Occipital lobe (tissue), 2 donors: Measurements from ENCODE around the gene PKM. TPM values are rescaled to one million over a fixed set of nuclear protein-coding genes. Genes with fewer than 3 reads are reported as not detected.
"Not testable (repeated sequence)": the region's sequence is repeated elsewhere in the genome, so short reads cannot be mapped to it uniquely, and the experiment has no call there.

Experiments used
- DNase-seq: peaks from one replicate; lab custom pipeline; 2025; lab: John Stamatoyannopoulos, UW
- total RNA-seq: library from RNA; depleted of rRNA; stranded (reverse); fragments of >200 nt; gene quantifications from one replicate; pipeline ENCODE4 v1.2.3, GENCODE V29; 2014

Gene PKM
- total RNA-seq: 258 TPM

DNA sequence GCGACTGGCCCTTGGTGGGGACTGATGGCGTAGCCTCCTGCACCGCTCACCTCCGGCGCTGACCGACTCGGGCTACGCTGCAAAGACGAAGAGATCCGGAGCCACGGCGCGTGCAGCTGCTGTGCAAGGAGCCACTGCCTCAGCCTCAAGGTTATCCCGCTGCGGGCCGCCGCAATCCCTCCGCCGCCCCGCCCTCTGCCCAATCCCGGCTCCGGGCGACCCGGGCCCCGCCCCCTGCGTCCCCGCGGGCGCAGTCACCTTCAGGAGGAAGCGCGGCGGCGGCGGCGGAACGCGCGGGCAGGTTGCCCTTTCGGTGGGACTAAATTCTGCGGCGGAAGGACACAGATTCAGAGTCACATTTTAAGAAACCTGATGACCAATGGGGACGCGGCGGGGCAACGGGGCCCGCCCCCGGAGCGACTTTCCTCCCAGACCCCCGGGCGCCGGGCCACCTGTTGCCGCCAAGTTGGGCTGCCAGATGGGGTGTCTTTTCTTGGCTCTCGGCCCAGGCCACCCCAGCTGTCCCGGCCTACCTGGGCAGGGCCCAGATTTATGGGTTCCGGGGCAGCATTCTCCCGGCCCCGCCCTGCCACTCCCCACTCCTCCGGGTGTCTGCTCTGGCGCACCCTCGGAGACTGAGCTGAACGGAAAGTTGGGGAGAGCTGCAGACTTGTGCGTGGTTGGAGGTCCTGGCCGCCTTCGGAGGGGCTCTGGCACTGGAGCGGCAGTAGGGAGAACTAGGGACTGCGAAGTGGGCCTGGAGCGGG is at the start of gene PKM:
PKM (minus strand) TSS at position 125 of the 767 bp plus-strand sequence. CDS start 12,093 bp downstream, outside the sequence.
- peak; percentile 86 for DNase-seq

GRCh38 chr15:72280751-72281150 is 49.8 kb upstream of the PKM start:
- DNase-seq: no peak

- DNase-seq: no peak
Observed at GRCh38 chr15:72278737-72279136, 47.7 kb upstream of the PKM start.

GRCh38 chr15:72276326-72276700 is 45.3 kb upstream of the PKM start:
- DNase-seq: no peak

GRCh38 chr15:72275635-72276325 is 44.8 kb upstream of the PKM start:
- DNase-seq: not testable (repeated sequence)

GRCh38 chr15:72272997-72273352 is 42.0 kb upstream of the PKM start:
- no peak for DNase-seq

DNA sequence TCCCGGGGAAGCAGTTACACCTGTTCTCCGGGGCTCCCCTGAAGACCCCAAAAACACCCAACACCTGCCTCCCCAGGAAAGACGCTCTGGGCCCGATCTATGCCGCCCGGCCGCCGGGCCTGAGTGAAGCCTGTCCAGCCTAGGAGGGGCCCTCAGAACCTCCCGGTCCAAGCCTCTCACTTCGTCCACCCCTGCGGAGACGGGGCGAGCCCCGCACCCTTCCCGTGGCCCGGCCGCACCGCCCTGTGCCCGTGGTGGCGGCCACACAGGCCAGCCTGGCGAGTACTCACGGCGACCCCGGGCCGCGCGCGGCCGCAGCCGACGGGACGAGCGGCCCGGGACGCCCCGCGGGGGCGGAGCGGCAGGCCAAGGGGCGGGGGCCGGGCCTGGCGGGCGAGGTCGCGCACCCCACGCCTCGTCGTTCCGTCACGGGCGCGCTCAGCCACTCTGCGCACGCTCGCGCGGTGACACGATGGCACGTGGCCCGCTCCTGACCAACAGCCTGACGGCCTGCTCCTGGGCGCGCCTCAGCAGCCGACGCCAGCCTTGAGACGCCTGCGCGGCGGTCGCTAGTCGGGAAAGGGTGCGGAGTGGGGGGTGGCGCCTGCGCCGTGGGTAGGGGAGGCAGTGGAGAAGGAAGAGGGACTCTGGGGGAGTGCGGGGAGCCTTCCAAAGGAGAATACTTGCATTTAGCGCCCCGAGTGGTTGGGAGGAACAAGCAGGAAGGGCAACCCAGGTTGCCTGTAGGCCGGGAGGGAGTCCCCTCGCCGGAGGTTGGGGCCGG is 41.4 kb upstream of the PKM start, which contains the start of gene PARP6:
PARP6 (minus strand) TSS at position 342 of the 784 bp plus-strand sequence. CDS start 5,077 bp downstream, outside the sequence.
- peak; percentile 98 for DNase-seq

GRCh38 chr15:72271895-72272212 is 40.9 kb upstream of the PKM start:
- no peak for DNase-seq

DNA sequence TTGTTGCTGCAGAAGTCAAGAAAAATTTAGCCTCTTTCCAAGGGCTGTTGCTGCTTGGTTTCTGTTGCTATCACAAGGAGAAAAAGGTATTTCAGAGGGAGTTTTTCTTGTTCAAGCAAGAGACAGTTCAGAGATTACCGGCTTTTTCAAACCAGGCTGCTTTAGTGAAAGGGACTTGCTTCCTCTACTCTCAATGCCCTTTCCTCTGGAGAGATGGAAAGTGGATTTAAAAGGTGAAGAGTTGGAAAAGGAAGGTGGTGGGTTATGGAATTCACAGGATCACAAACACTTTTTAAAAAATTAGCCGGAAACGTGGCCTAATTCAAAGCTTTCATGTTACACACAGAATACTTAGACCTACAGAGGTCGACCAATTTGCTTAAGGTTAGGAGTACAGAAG is 40.2 kb upstream of the PKM start:
- no peak for DNase-seq

GRCh38 chr15:72269739-72270138 is 38.7 kb upstream of the PKM start:
- DNase-seq: no peak

- no peak for DNase-seq
Observed at GRCh38 chr15:72265031-72265430, 34.0 kb upstream of the PKM start.

DNA sequence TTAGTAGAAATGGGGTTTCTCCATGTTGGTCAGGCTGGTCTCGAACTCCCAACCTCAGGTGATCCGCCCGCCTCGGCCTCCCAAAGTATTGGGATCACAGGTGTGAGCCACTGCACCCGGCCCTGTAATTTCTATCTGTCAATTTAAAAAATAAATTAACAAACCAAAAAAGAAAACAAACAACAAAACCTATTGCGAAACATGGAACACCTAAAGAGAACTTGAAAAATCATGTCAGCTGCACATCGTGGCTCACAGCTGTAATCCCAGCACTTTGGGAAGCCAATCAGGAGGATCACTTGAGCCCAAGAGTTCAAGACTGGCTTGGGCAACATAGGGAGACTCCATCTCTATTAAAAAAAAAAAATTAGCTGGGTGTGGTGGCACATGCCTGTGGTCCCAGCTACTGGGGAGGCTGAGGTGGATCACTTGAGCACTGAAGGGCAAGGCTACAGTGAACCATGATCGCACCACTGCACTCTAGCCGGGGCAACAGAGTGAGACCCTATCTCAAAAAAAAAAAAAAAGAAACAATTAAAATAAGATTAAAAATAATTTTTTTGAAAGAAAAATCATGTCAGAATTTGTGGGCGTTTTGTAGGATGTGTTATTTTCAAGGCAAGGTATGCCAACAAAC is 21.8 kb upstream of the PKM start:
- no peak for DNase-seq

- DNase-seq: no peak
Observed at GRCh38 chr15:72249142-72249810, 18.3 kb upstream of the PKM start.

- DNase-seq: no peak
Observed at GRCh38 chr15:72248514-72248913, 17.5 kb upstream of the PKM start.

GRCh38 chr15:72242775-72243370 is 11.9 kb upstream of the PKM start:
- DNase-seq: no peak

- no peak for DNase-seq
Observed at GRCh38 chr15:72239652-72240051, 8.7 kb upstream of the PKM start.

DNA sequence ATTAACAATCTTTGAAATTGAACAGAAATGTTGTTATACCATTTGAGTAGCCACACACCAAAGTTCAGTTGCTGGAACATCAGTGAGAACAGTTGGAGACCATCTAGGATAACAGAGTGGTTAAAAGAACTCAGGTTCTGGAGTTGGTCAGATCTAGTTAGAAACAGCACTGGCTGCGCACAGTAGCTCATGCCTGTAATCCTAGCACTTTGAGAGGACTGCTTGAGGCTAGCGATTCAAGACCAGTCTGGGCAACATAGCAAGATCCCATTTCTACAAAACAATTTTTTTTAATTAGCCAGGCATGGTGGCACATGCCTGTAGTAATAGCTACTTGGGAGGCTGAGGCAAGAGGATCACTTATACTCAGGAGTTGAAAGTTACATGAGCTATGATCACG is 7.6 kb upstream of the PKM start:
- DNase-seq: no peak

DNA sequence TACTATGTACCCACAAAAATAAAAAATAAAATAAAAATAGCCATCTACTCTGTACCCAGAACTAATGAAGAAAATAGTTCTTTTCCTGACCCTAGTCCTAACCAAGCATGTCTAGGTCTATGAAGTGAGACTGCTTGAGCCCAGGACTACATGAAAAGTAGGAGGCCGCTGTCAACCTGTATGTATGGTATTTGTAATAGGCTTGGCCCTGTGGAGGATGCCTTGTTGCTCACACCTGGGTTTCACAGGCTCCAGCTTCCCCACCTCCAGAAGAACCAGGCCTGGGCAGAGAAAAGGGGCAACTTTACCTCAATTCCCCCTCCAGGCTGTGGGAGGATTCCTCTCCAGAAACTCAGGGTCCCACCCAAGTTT is 6.8 kb upstream of the PKM start:
- DNase-seq: no peak

DNA sequence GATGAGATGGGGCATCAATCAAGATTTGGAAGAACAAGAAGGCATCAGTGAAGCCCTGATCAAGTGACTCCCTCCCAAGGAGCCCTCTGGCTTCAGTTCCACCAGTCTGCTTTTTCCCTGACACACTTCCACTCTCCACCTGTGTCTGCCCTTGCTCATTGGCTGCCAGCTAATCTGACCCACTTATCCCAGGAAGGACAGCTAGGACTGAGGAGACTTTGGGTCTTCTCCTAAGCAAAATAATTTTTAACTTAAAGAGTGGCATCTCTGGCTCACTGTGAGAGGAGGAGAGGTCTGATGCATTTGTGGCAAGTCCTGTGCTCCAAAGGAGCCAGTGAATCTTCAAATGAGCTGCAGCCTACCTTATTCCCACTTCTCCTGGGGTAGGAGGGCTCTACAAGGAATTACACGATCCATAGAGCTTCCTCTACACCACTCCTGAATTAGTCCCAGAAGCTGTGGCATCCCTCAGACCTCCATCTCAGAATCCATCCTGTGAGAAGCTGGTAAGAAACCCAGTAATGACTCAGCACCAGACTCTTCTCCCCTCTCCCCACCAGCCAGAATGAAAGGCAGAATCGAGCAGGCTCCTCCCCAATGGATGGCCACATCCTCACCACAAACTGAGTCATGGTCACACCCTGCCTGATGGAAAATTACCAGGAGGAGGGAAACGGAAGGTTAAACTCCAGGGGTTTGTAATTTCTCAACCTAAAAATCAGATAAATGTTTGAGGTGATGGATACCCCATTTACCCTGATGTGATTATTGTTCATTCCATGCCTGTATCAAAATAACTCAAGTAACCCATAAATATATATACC is 6.3 kb upstream of the PKM start:
- peak; percentile 50 for DNase-seq

- DNase-seq: no peak
Observed at GRCh38 chr15:72236381-72237003, 5.5 kb upstream of the PKM start.
